T47D (cell line): Measurements from ENCODE around the gene ALKBH8.

Experiments
- DNase-seq, 2 experiments: peaks; one replicate each; pipeline versions ENCODE4 v3.0.0 to v3.0.0-alpha.2; 2011 to 2012; ENCODE audit warnings: low read depth in 1 of 2, low spot score in 1 of 2
- JUND ChIP-seq: IDR thresholded peaks from 2 replicates; pipeline ENCODE4 v1.6.1; 2012; ENCODE audit warnings: low read depth
- in situ Hi-C: cut with HindIII; loops from 2 replicates; pipeline ENCODE4 v1.10.0; 2016; ENCODE audit warnings: low sequenced_read_pairs, low pct_unique_long_range_greater_than_20kb

ALKBH8 gene

GRCh38 chr11:107565219-107565937, at the start of gene ALKBH8:
ALKBH8 (minus strand) TSS chr11:107565735; CDS start chr11:107560893, 4,842 bp downstream.
- peak; percentile 64 to 80 for DNase-seq
- in situ Hi-C loops = no loop called here
- TF ChIP-seq JUND = no peak

- in situ Hi-C loops = no loop called here
- no peak for TF ChIP-seq JUND
- DNase-seq = no peak
These were observed 46.9 kb upstream of the ALKBH8 start for GRCh38 chr11:107612445-107612844.

- DNase-seq = no peak
- no peak for TF ChIP-seq JUND
These were observed 44.1 kb upstream of the ALKBH8 start for GRCh38 chr11:107609400-107610218.

GRCh38 chr11:107608809-107609208, 43.3 kb upstream of the ALKBH8 start:
- no peak for DNase-seq
- in situ Hi-C loops = no loop called here
- TF ChIP-seq JUND = no peak

More at GRCh38 chr11:107609400-107610218, 44.1 kb upstream of the ALKBH8 start:
- in situ Hi-C loops = no loop called here

- in situ Hi-C loops = no loop called here
- no peak for TF ChIP-seq JUND
- DNase-seq = no peak
These were observed 40.6 kb upstream of the ALKBH8 start for GRCh38 chr11:107606141-107606540.

- DNase-seq = no peak
- TF ChIP-seq JUND = no peak
- in situ Hi-C loops = no loop called here
These were observed 39.8 kb upstream of the ALKBH8 start for GRCh38 chr11:107605061-107606006.

GRCh38 chr11:107598225-107599139, 32.9 kb upstream of the ALKBH8 start:
- peak; percentile 33 to 56 for DNase-seq
- in situ Hi-C loops = no loop called here
- TF ChIP-seq JUND = no peak

GRCh38 chr11:107594736-107595135, 29.2 kb upstream of the ALKBH8 start:
- TF ChIP-seq JUND = no peak
- DNase-seq = no peak
- in situ Hi-C loops = no loop called here

GRCh38 chr11:107593951-107594350, 28.4 kb upstream of the ALKBH8 start:
- in situ Hi-C loops = no loop called here
- no peak for TF ChIP-seq JUND
- DNase-seq = no peak

GRCh38 chr11:107592813-107593212, 27.3 kb upstream of the ALKBH8 start:
- in situ Hi-C loops = no loop called here
- TF ChIP-seq JUND = no peak

GRCh38 chr11:107592231-107592590, 26.7 kb upstream of the ALKBH8 start:
- in situ Hi-C loops = no loop called here
- peak in 1 of 2 experiments; percentile 20 for DNase-seq
- TF ChIP-seq JUND = no peak

More at GRCh38 chr11:107592813-107593212, 27.3 kb upstream of the ALKBH8 start:
- no peak for DNase-seq
